DOHH2 (cell line): ENCODE data around the gene NKX2-4.

Source experiments
- CTCF ChIP-seq: fragments of 200-600 bp; sonication (generic); IDR thresholded peaks from one replicate; pipeline ENCODE4 v1.5.1; 2014; ENCODE audit warnings: antibody characterized with exemption, mild to moderate bottlenecking, low read depth, low read length; ENCODE audit not compliant: poor library complexity, severe bottlenecking
- EZH2phosphoT487 ChIP-seq: fragments of 200-600 bp; sonication (generic); IDR thresholded peaks from 2 replicates; pipeline ENCODE4 v1.6.1; 2017; ENCODE audit warnings: borderline replicate concordance, mild to moderate bottlenecking, antibody characterized with exemption, low read length, moderate library complexity, mixed read lengths

GRCh38 chr20:21396599-21397340 is 556 bp downstream of the NKX2-4 start:
- no peak for TF ChIP-seq CTCF
- TF ChIP-seq EZH2phosphoT487 = no peak
